Measurements from ENCODE around the gene SUPT6H. TPM values are rescaled to one million over a fixed set of nuclear protein-coding genes. Genes with fewer than 3 reads are reported as not detected.
"Not testable (repeated sequence)": the region's sequence is repeated elsewhere in the genome, so short reads cannot be mapped to it uniquely, and the experiment has no call there.

SUPT6H gene
- total RNA-seq, 1 experiment from 2014 or later: 52.3 TPM

GRCh38 chr17:28717578-28718332, 55.8 kb downstream of the SUPT6H start, which contains the start of gene RAB34:
Gene RAB34, minus strand, starts transcription at chr17:28717868. Its CDS starts 602 bp downstream, at chr17:28717266.
- DNase-seq (ENCODE audit: low read depth): peak; percentile 79

GRCh38 chr17:28718333-28719020, 56.5 kb downstream of the SUPT6H start:
- no peak for DNase-seq (ENCODE audit: low read depth)

DNA sequence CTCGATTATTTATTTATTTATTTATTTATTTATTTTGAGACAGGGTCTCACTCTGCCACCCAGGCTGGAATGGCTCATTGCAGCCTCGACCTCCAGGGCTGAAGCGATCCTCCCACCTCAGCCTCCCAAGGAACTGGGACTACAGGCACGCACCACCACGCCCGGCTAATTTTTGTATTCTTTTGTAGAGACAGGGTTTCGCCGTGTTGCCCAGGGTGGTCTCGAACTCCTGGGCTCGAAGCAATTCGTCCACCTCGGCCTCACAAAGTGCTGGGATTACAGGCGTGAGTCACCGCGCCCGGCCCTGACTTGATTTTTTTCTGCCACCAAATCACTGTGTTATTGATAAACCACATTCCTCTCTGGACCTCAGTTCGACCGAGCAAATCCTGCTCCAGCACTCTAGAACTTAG, 57.0 kb downstream of the SUPT6H start:
- DNase-seq (ENCODE audit: low read depth): no peak

DNA sequence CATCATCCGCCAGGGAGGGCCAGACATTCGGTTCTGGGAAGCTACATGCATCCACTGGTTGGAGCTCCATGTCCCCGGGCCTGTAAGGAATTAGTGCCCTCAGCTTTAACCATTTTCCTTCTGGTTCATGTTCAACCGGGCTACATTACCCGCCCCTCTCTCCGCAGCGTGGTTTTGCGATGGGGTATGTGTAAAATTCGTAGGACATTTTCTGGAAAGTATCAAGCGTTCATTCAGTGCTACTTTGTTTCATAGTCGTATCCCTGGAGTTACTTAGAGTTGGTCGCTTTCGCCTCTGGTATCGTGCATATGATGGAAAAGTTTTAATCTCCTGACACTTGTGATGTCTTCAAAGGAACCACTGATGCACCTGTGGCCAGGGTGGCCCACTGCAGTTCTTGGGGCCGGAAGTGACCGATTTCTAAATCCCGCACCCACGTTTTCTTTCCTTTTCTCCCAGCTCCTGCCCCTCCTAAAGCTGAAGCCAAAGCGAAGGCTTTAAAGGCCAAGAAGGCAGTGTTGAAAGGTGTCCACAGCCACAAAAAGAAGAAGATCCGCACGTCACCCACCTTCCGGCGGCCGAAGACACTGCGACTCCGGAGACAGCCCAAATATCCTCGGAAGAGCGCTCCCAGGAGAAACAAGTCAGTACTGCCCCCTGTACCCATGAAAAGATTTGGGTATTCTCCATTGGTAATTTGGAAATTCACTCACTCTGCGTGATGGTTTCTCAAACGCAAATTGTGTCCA, 58.4 kb downstream of the SUPT6H start:
- DNase-seq (ENCODE audit: low read depth): no peak

DNA sequence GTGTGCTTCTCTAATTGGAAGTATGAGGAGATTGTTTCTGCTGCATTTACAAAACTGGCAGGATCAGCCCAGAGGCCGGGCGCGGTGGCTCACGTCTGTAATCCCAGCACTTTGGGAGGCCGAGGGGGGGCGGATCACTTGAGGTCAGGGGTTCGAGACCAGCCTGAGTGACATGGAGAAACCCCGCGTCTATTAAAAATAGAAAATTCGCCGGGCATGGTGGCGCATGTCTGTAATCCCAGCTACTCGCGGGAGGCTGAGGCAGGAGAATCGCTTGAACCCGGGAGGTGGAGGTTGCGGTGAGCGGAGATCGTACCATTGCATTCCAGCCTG, 59.0 kb downstream of the SUPT6H start:
- not testable (repeated sequence) for DNase-seq (ENCODE audit: low read depth)

DNA sequence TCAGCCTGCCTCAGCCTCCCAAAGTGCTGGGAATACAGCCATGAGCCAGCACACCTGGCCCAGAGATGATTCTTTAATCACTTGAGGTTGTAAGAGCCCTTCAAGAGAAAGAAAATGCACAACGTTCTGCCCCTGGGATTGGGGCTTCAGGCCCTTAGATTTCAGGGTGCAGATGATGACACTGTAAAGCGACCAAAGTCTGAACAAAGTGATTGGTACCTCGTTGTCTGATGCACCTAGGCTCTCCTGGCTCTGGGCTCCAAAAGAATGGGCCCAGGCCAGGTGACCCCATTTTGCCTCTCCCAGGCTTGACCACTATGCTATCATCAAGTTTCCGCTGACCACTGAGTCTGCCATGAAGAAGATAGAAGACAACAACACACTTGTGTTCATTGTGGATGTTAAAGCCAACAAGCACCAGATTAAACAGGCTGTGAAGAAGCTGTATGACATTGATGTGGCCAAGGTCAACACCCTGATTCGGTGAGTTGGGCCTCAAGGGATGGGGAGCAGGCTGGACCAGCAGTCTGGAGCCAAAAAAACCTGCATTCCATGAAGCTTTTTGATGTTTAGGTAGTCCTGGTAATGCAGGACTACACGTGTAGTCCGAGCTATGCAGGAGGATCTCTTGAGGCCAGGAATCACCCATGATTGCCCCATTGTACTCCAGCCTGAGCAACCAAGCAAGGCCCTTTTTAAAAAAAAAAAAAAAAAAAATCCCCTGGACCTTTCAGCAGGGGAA, 60.6 kb downstream of the SUPT6H start:
- no peak for DNase-seq (ENCODE audit: low read depth)

DNA sequence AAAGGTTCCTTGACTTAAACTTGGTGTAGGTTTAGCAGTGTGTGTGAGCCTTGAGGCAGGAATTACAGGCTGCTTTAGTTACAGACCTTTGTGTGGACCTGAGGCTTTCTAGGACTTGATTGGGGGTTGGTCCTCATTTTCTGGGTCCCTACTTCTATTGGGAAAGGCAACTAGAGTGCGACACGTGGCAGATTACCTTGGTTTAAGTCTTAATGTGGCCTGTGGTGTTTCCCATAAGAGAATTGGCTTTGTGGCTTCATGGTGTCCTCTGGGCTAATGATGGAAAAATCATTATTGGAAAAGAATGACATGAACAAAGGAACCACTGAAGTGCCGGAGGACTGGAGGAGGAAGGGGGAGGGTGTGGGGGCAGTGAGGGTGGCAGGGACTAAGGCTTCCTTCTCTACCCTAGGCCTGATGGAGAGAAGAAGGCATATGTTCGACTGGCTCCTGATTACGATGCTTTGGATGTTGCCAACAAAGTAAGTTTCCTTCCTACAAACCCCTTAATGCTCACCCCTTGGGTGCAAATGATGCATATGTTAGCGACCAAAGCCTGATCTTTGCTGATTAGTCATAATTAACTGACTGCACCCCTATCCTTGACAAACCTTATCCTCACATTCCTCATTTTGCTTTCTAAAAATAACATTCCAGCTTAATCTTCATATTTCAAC, 61.3 kb downstream of the SUPT6H start:
- no peak for DNase-seq (ENCODE audit: low read depth)

DNA sequence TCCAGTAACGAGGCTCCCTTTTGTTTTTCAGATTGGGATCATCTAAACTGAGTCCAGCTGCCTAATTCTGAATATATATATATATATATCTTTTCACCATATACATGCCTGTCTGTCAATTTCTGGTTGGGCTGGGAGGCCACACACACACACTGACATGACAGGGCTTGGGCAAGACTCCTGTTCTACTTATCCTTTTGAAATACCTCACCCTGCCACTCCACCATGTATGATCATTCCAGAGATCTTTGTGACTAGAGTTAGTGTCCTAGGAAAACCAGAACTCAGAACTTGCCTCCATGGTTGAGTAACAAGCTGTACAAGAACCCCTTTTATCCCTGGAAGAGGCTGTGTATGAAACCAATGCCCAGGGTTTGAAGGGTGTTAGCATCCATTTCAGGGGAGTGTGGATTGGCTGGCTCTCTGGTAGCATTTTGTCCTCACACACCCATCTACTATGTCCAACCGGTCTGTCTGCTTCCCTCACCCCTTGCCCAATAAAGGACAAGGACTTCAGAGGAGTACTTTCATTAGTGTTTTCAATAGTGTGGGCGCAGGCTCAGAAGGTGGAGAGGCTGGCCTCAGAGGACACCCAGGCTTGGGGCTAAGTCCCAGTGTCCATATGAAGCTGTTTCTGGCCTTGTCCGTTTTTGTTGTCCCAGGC, 62.0 kb downstream of the SUPT6H start:
- DNase-seq (ENCODE audit: low read depth): not testable (repeated sequence)

- DNase-seq (ENCODE audit: low read depth): no peak
Measured at GRCh38 chr17:28724500-28725165, 62.6 kb downstream of the SUPT6H start.

DNA sequence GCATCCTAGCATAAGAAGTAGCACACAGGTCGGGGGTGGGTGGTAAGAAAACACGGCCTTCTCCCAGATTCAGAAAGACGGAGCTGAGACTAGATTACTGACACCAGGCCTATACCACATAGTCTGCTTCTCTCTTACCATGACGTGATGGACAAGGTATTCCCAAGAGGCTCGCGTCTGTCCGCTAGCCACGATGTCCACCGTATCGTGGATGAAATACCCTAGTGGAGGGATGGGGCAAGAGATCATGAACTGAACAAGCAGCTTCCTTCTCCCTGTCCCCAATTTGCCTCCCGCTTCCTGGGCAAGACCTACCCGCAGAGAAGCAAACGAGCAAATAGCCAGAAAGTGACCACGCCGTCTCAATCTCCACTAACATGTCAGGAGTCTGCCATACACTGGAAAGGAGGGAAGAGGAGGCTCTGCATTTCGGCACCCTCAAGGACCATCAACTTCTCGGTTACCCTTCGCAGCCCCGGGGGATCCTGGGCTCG, 63.2 kb downstream of the SUPT6H start:
- peak; percentile 79 for DNase-seq (ENCODE audit: low read depth)

GRCh38 chr17:28725660-28726225, 63.7 kb downstream of the SUPT6H start:
- DNase-seq (ENCODE audit: low read depth): peak; percentile 89

- peak; percentile 69 for DNase-seq (ENCODE audit: low read depth)
Measured at GRCh38 chr17:28726226-28726626, 64.2 kb downstream of the SUPT6H start, which contains the start of gene TLCD1. Gene TLCD1, minus strand, starts transcription at chr17:28726233. Its CDS starts 136 bp downstream, at chr17:28726097.

DNA sequence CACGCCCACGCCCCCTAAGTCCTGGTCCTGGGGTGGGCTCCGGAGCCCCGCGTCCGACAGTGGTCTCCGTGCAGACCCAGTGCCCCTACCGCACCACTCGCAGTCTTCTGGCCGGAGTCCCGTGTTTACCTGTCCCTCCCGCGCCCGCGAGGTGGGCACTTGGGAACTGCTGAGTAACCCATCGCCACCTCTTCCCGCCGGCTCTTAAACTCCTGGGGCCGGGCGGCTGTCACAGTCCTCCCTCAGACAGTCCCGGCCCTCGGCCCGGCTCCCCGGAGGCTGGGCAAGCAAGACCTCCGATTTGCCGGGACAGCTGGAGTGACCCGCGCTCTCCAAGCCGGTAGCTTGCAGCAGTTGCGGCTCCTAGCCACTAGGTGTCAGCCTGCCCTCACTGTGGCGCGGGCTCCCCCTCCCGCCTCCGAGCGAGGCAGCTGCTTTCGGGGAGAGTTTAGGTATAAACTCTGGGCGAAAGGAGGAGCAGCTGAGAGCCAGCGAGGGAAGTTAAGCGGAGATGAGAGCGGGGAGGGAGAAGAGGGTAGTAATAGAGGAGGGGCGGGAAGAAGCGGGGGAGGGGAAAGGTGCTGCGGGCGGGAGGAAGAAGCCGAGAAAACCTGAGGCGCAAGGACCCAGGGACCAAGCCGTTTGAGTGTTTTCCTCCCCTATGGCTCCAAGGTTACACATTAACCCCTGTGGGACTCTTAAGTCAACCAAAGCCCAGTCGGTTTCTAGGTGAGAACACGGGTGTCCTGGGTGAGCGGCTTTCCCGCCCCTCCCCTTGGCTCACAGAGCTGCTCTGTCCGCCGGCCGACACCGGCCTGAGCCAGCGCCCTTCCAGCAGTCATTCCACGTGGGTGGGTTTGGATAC, 64.9 kb downstream of the SUPT6H start:
- peak; percentile 95 for DNase-seq (ENCODE audit: low read depth)

DNA sequence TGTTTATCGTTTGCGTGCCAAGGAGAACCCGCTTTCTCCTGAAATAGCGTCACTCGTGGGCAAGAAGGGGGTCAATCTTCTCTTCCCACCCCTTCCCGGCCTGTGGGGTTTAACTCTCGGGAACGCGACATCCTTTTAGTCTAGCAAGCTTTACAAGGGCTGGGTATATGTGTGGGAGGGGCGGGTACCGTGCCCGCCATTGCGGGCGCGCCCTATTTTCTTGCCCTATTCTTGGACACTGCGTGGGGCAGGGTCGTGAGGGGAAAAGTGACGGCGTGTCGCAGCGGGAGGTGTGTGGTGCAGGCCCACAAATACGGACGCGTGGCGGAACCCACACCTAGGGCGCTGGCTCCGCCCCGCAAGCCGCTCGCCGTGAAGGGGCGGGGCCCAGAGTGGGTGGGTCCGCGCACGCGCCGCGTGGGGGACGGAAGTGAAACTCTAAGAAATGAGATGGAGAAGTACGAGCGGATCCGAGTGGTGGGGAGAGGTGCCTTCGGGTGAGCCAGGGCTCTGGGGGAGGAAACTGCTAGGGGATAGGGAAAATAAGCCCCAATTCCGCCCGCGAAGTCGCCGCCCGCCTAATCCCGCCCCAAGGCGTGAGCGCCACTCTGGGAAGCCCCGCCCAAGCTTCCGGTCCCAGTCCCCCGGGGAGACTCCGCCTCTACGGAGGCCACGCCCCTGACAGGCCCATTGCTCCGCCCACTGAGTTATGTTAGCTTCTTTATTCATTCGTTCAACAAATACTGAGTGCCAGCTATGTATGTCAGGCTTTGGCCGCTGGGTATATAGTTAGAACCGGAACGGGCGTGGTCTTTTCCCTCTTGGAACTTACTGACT, 66.6 kb downstream of the SUPT6H start, which contains the start of gene NEK8:
Gene NEK8, plus strand, starts transcription at position 425 of the 837 bp plus-strand sequence. Its CDS starts 26 bp downstream, at position 451.
- peak; percentile 91 for DNase-seq (ENCODE audit: low read depth)

DNA sequence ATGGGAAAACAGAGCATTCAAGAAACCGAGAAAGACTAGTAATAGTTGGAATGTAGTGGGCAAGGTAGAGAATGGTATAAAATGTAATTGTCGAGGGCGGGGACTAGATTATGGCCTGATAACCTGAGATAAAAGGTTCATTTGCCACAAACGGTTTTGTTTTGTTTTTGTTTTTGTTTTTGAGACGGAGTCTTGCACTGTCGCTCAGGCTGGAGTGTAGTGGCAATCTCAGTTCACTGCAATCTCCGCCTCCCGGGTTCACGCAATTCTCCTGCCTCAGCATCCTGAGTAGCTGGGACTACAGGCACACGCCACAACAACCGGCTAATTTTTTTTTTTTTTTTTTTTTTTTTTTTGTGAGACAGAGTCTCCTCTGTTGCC, 67.9 kb downstream of the SUPT6H start:
- no peak for DNase-seq (ENCODE audit: low read depth)

- DNase-seq (ENCODE audit: low read depth): no peak
Measured at GRCh38 chr17:28733346-28733745, 71.3 kb downstream of the SUPT6H start.

- no peak for DNase-seq (ENCODE audit: low read depth)
Measured at GRCh38 chr17:28734712-28735241, 72.8 kb downstream of the SUPT6H start.

Data from HT1080 (cell line).